Thymus (tissue), 14 donors: ENCODE results near the gene SLC39A3. TPM values are rescaled to one million over a fixed set of nuclear protein-coding genes. Genes with fewer than 3 reads are reported as not detected.

Source experiments
- DNase-seq, 9 donors: peaks; one replicate each; pipeline ENCODE4 v3.0.0-alpha.2; 2013; ENCODE audit warnings: low spot score in 9 of 9, low read depth in 6 of 9, missing footprints in 1 of 9
- H3K27ac ChIP-seq, 2 donors: one replicate each; pipeline ENCODE4 v1.5.1; 2013; ENCODE audit warnings: control low read depth in 1 of 2, low read depth in 1 of 2, low read length in 1 of 2, mild to moderate bottlenecking in 1 of 2, moderate library complexity in 1 of 2
- H3K27me3 ChIP-seq, 2 donors: one replicate each; pipeline ENCODE4 v1.5.1; 2013; ENCODE audit warnings: low read length in 1 of 2; ENCODE audit not compliant: control insufficient read depth in 2 of 2, insufficient read depth in 1 of 2
- H3K36me3 ChIP-seq, 2 donors: one replicate each; pipeline ENCODE4 v1.5.1; 2013; ENCODE audit warnings: low read length in 1 of 2, mild to moderate bottlenecking in 1 of 2, moderate library complexity in 1 of 2; ENCODE audit not compliant: control insufficient read depth in 2 of 2, insufficient read depth in 2 of 2
- H3K4me1 ChIP-seq, 2 donors: one replicate each; pipeline ENCODE4 v1.5.1; 2013; ENCODE audit warnings: low read length in 2 of 2; ENCODE audit not compliant: control insufficient read depth in 2 of 2, insufficient read depth in 2 of 2
- H3K4me3 ChIP-seq, 2 donors: one replicate each; pipeline ENCODE4 v1.5.1; 2013; ENCODE audit warnings: low read length in 2 of 2, control low read depth in 1 of 2, mild to moderate bottlenecking in 1 of 2
- H3K9me3 ChIP-seq, 2 donors: one replicate each; pipeline ENCODE4 v1.5.1; 2013; ENCODE audit warnings: low read length in 1 of 2, mild to moderate bottlenecking in 1 of 2; ENCODE audit not compliant: control insufficient read depth in 2 of 2, insufficient read depth in 1 of 2
- WGBS: extraction: QIAGEN DNeasy Blood & Tissue Kit; methylation state at CpG from one replicate; pipeline ENCODE4 v1.1.7; 2013; 5-methylcytosine and 5-hydroxymethylcytosine counted together
- long read RNA-seq, 10 donors: transcript quantifications; one replicate each; lab custom pipeline, GENCODE V29; 2026
- polyA plus RNA-seq: library from polyadenylated mRNA; stranded (reverse); fragments of 200-250 nt; gene quantifications from one replicate; pipeline ENCODE4 v1.2.3, GENCODE V29; 2013
- total RNA-seq: library from RNA; stranded (reverse); fragments of 120-200 nt; gene quantifications from one replicate; pipeline ENCODE4 v1.2.4, GENCODE V29; 2013
- donor health status: healthy.

Gene SLC39A3, protein sequence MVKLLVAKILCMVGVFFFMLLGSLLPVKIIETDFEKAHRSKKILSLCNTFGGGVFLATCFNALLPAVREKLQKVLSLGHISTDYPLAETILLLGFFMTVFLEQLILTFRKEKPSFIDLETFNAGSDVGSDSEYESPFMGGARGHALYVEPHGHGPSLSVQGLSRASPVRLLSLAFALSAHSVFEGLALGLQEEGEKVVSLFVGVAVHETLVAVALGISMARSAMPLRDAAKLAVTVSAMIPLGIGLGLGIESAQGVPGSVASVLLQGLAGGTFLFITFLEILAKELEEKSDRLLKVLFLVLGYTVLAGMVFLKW
- total RNA-seq (21.2 TPM), polyA plus RNA-seq (19.2 TPM)
- long read RNA-seq, donor 1, partial matches to known transcripts = 0 of 1 reads
- long read RNA-seq, donor 1, other reads (novel, unspliced or antisense) = 0 of 1 reads
- long read RNA-seq, donor 2, transcript SLC39A3-201 (3 exons, 1,502 nt) = major isoform, 19 of 20 reads
- long read RNA-seq, donor 2, partial matches to known transcripts = 0 of 20 reads
- long read RNA-seq, donor 2, other reads (novel, unspliced or antisense) = 0 of 20 reads
- long read RNA-seq, donor 3, transcript SLC39A3-201 (3 exons, 1,502 nt) = major isoform, 12 of 15 reads
- long read RNA-seq, donor 3, partial matches to known transcripts = 0 of 15 reads
- long read RNA-seq, donor 3, other reads (novel, unspliced or antisense) = 0 of 15 reads
- long read RNA-seq, donor 4, transcript SLC39A3-201 (3 exons, 1,502 nt) = major isoform, 5 of 9 reads
- long read RNA-seq, donor 4, partial matches to known transcripts = 0 of 9 reads
- long read RNA-seq, donor 4, other reads (novel, unspliced or antisense) = 0 of 9 reads
- long read RNA-seq, donor 5, transcript SLC39A3-202 (2 exons, 2,940 nt) = minor isoform, 6 of 32 reads
- long read RNA-seq, donor 5, transcript SLC39A3-201 (3 exons, 1,502 nt) = major isoform, 21 of 32 reads
- long read RNA-seq, donor 5, partial matches to known transcripts = 5 of 32 reads
- long read RNA-seq, donor 5, other reads (novel, unspliced or antisense) = 0 of 32 reads
- long read RNA-seq, donor 6, transcript SLC39A3-201 (3 exons, 1,502 nt) = major isoform, 10 of 10 reads
- long read RNA-seq, donor 6, partial matches to known transcripts = 0 of 10 reads
- long read RNA-seq, donor 6, other reads (novel, unspliced or antisense) = 0 of 10 reads
- long read RNA-seq, donor 7, transcript SLC39A3-201 (3 exons, 1,502 nt) = major isoform, 11 of 12 reads
- long read RNA-seq, donor 7, partial matches to known transcripts = 0 of 12 reads
- long read RNA-seq, donor 7, other reads (novel, unspliced or antisense) = 0 of 12 reads
- long read RNA-seq, donor 8, partial matches to known transcripts = 0 of 3 reads
- long read RNA-seq, donor 8, other reads (novel, unspliced or antisense) = 0 of 3 reads
- long read RNA-seq, donor 9, transcript SLC39A3-201 (3 exons, 1,502 nt) = major isoform, 5 of 6 reads
- long read RNA-seq, donor 9, partial matches to known transcripts = 0 of 6 reads
- long read RNA-seq, donor 9, other reads (novel, unspliced or antisense) = 0 of 6 reads
- long read RNA-seq, donor 10, transcript SLC39A3-201 (3 exons, 1,502 nt) = major isoform, 11 of 12 reads
- long read RNA-seq, donor 10, partial matches to known transcripts = 0 of 12 reads
- long read RNA-seq, donor 10, other reads (novel, unspliced or antisense) = 0 of 12 reads

DNA sequence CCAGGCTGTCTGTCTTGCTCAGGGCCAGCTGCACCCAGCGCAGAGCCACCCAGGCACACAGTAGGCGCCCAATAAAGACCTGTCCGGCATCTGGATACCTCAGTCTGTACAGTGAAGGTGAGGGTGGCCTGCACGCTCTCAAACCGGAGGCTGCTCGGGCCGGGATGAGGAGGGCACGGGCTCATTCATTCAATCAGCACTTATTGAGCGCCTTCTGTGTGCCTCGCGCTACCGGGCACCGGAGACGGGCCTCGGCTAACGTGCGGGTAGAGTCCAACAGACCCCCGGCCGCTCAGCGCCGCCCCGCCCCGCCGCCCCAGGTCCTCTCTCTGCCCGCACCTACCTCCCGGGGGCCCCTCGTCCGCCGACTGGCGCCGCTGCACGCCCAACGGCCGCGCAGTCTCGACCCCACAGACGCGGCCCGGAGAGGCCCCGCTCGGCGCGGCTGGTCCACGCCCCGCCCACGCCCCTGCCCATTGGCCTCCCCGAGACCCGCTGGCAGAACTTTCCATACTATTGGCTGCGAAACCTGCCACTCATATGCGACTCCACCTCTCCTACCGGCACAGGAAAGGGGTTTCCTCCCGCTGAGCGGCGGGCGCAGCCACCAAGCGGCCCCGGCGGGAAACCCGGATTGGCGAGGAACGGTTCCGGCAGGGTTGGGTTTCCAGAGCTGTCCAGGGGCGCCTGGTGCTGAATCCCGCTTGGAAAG lies at the start of gene SLC39A3:
Gene SLC39A3 (minus strand): TSS at position 416 of the 712 bp plus-strand sequence. CDS start 2,760 bp downstream, outside the sequence.
- Histone ChIP-seq H3K27ac (peak within 1 kb of the TSS; percentile 43 to 66), H3K36me3 (peaks cover 23 to 26% of the 10 kb centered on the region in 2 donors), H3K27me3 (peaks cover 0 to 12% of the 10 kb centered on the region in 2 donors), H3K9me3 (peaks cover 0 to 2% of the 10 kb centered on the region in 2 donors), H3K4me1 (peaks cover 6 to 15% of the 10 kb centered on the region in 2 donors), H3K4me3 (peak within 1 kb of the TSS; percentile 74 to 90)
- peak; percentile 90 to 100 (median 98) for DNase-seq
- WGBS = under 1% methylated on average over 64 of the region's 64 CpGs

GRCh38 chr19:2788237-2788636 lies 48.4 kb upstream of the SLC39A3 start:
- peaks cover 0 to 5% of the 10 kb centered on the region in 2 donors for H3K9me3 ChIP-seq
- peaks cover 26 to 39% of the 10 kb centered on the region in 2 donors for H3K36me3 ChIP-seq
- H3K4me3 ChIP-seq = no peak overlapping the region
- H3K27me3 ChIP-seq = no peaks in the 10 kb centered on the region
- peaks cover 11 to 30% of the 10 kb centered on the region in 2 donors for H3K4me1 ChIP-seq
- no peak overlapping the region for H3K27ac ChIP-seq
- DNase-seq = no peak
- 86% methylated on average over 5 of the region's 5 CpGs for WGBS

DNA sequence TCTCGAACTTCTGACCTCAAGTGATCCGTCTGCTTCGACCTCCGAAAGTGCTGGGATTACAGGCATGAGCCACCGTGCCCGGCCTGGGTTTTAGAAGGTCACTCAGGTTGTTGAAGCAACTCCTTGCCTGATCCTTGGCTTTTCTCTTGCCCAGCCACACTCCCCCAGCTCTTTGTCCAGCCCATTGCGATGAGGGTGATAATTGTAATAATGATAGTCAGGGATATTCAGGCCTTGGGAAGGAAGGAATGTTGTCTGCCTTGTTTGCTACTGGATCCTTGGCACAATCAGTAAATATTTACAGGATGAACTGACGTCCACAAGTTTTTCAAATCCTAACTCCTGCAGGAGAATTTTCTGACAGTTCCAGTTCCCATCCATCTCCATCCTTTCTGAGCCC lies 47.3 kb upstream of the SLC39A3 start:
- peaks cover 11 to 35% of the 10 kb centered on the region in 2 donors for H3K4me1 ChIP-seq
- H3K36me3 ChIP-seq = peaks cover 21 to 32% of the 10 kb centered on the region in 2 donors
- peaks cover 0 to 5% of the 10 kb centered on the region in 2 donors for H3K9me3 ChIP-seq
- no peak for DNase-seq
- WGBS = 95% methylated on average over 8 of the region's 8 CpGs
- H3K27me3 ChIP-seq = no peaks in the 10 kb centered on the region
- H3K4me3 ChIP-seq = no peak overlapping the region
- H3K27ac ChIP-seq = no peak overlapping the region

GRCh38 chr19:2785244-2785997 lies 45.6 kb upstream of the SLC39A3 start, which contains the start of gene THOP1:
Gene THOP1, plus strand, starts transcription at chr19:2785503. Its CDS starts 160 bp downstream, at chr19:2785663.
- peaks cover 23 to 52% of the 10 kb centered on the region in 2 donors for H3K4me1 ChIP-seq
- H3K4me3 ChIP-seq = peak within 1 kb of the TSS; percentile 89 to 93
- DNase-seq = peak; percentile 92 to 100 (median 99)
- under 1% methylated on average over 78 of the region's 78 CpGs for WGBS
- peak within 1 kb of the TSS; percentile 86 to 98 for H3K27ac ChIP-seq
- peaks cover 0 to 5% of the 10 kb centered on the region in 2 donors for H3K9me3 ChIP-seq
- no peaks in the 10 kb centered on the region for H3K27me3 ChIP-seq
- peaks cover 8 to 24% of the 10 kb centered on the region in 2 donors for H3K36me3 ChIP-seq

DNA sequence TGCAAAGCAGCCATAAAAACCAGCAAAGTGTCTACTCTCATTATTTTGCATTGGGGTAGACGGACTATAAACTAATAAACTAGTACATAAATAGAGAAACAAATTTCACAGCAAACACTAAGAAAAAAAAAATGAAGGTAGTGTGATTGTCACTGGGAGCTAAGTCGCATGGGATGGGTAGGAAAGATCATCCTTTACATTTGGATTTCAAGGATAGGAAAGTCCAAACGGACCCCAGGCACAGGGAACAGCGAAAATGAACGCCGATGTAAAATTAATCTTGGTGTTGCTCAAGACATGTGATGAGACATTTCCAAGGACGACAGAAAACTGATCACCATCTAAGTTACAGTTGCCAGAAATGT lies 43.9 kb upstream of the SLC39A3 start:
- H3K27me3 ChIP-seq = no peaks in the 10 kb centered on the region
- peak overlapping the region; percentile 81 to 98 for H3K27ac ChIP-seq
- no peak for DNase-seq
- peaks cover 26 to 56% of the 10 kb centered on the region in 2 donors for H3K4me1 ChIP-seq
- peaks cover 0 to 5% of the 10 kb centered on the region in 2 donors for H3K9me3 ChIP-seq
- 94% methylated on average over 7 of the region's 7 CpGs for WGBS
- peaks cover 8 to 29% of the 10 kb centered on the region in 2 donors for H3K36me3 ChIP-seq
- H3K4me3 ChIP-seq = peak overlapping the region; percentile 67 to 99

GRCh38 chr19:2782936-2783780 lies 43.3 kb upstream of the SLC39A3 start, which contains the start of gene SGTA:
Gene SGTA, minus strand, starts transcription at chr19:2783273. Its CDS starts 14,205 bp downstream, at chr19:2769068.
- peaks cover 8 to 33% of the 10 kb centered on the region in 2 donors for H3K36me3 ChIP-seq
- peak; percentile 89 to 98 (median 95) for DNase-seq
- peak within 1 kb of the TSS; percentile 67 to 99 for H3K4me3 ChIP-seq
- no peaks in the 10 kb centered on the region for H3K27me3 ChIP-seq
- peaks cover 0 to 5% of the 10 kb centered on the region in 2 donors for H3K9me3 ChIP-seq
- H3K4me1 ChIP-seq = peaks cover 26 to 56% of the 10 kb centered on the region in 2 donors
- peak within 1 kb of the TSS; percentile 81 to 98 for H3K27ac ChIP-seq
- WGBS = 1% methylated on average over 68 of the region's 68 CpGs
